WTC11 (cell line): Measurements from ENCODE around the gene STX4. TPM values are rescaled to one million over a fixed set of nuclear protein-coding genes. Genes with fewer than 3 reads are reported as not detected.

Experiments
- ATAC-seq: fragments of 200-7000 bp; cut with Tn5 transposase; 2 replicates; pipeline ENCODE4 v1.10.0; 2021; ENCODE audit warnings: mild to moderate bottlenecking, moderate library complexity
- CTCF ChIA-PET: fragments of 300-600 bp; sonication (Branson Sonifier 250); formaldehyde crosslinking; loops from one replicate; lab custom pipeline; 2021; ENCODE audit warnings: antibody characterized with exemption; lab: Charles Lee
- POLR2A ChIA-PET: fragments of 350-600 bp; sonication (Branson Sonifier 250); formaldehyde crosslinking; loops from one replicate; lab custom pipeline; 2021; ENCODE audit warnings: antibody characterized with exemption; lab: Charles Lee
- DNase-seq: peaks from one replicate; pipeline ENCODE4 v3.0.0; 2021; ENCODE audit warnings: low spot score
- H3K27ac Mint-ChIP-seq: 2 replicates; pipeline ENCODE4 v1.8.0; 2021; ENCODE audit warnings: mixed read lengths
- H3K27me3 Mint-ChIP-seq: 2 replicates; pipeline ENCODE4 v1.8.0; 2021; ENCODE audit warnings: low read depth, mild to moderate bottlenecking, moderate library complexity, mixed read lengths
- H3K36me3 Mint-ChIP-seq: 2 replicates; pipeline ENCODE4 v1.8.0; 2021; ENCODE audit warnings: mixed read lengths
- H3K4me1 Mint-ChIP-seq: 2 replicates; pipeline ENCODE4 v1.8.0; 2022; ENCODE audit warnings: mixed read lengths
- H3K4me3 Mint-ChIP-seq: 2 replicates; pipeline ENCODE4 v1.8.0; 2021; ENCODE audit warnings: mild to moderate bottlenecking, moderate library complexity, mixed read lengths
- H3K9me3 Mint-ChIP-seq: 2 replicates; pipeline ENCODE4 v1.8.0; 2021; ENCODE audit warnings: mixed read lengths
- CREM ChIP-seq: sonication (generic); formaldehyde crosslinking; IDR thresholded peaks from 2 replicates; pipeline ENCODE4 v1.8.1; 2022; ENCODE audit warnings: mild to moderate bottlenecking, missing genetic modification reagents, moderate library complexity
- E2F4 ChIP-seq: sonication (generic); formaldehyde crosslinking; IDR thresholded peaks from 2 replicates; pipeline ENCODE4 v1.8.1; 2022; ENCODE audit warnings: low read depth, mild to moderate bottlenecking, moderate library complexity, missing genetic modification reagents, borderline replicate concordance
- EMX1 ChIP-seq: fragments of 250-450 bp; sonication (Bioruptor Pico); IDR thresholded peaks from 2 replicates; pipeline ENCODE4 v1.8.0; 2021; ENCODE audit warnings: mild to moderate bottlenecking
- ESRRA ChIP-seq: sonication (generic); formaldehyde crosslinking; IDR thresholded peaks from 2 replicates; pipeline ENCODE4 v1.8.1; 2022; ENCODE audit warnings: mild to moderate bottlenecking, missing genetic modification reagents, borderline replicate concordance
- ETV6 ChIP-seq: sonication (generic); formaldehyde crosslinking; IDR thresholded peaks from 2 replicates; pipeline ENCODE4 v1.8.1; 2022; ENCODE audit warnings: mild to moderate bottlenecking, missing genetic modification reagents
- FOXP1 ChIP-seq: sonication (generic); formaldehyde crosslinking; IDR thresholded peaks from 2 replicates; pipeline ENCODE4 v1.8.0; 2022; ENCODE audit warnings: missing genetic modification reagents, mild to moderate bottlenecking, moderate library complexity, borderline replicate concordance
- FOXP4 ChIP-seq: sonication (generic); formaldehyde crosslinking; IDR thresholded peaks from 2 replicates; pipeline ENCODE4 v1.8.0; 2022; ENCODE audit warnings: mild to moderate bottlenecking, missing genetic modification reagents
- KAT7 ChIP-seq: sonication (generic); formaldehyde crosslinking; IDR thresholded peaks from 2 replicates; pipeline ENCODE4 v1.8.1; 2023; ENCODE audit warnings: missing genetic modification reagents, mild to moderate bottlenecking, borderline replicate concordance
- MXD4 ChIP-seq: fragments of 250-450 bp; sonication (Bioruptor Pico); IDR thresholded peaks from 2 replicates; pipeline ENCODE4 v1.8.0; 2021; ENCODE audit warnings: mild to moderate bottlenecking, moderate library complexity, borderline replicate concordance
- NFATC4 ChIP-seq: fragments of 250-450 bp; sonication (Bioruptor Pico); IDR thresholded peaks from 2 replicates; pipeline ENCODE4 v1.9.0; 2021; ENCODE audit warnings: mild to moderate bottlenecking
- NR3C1 ChIP-seq: sonication (generic); formaldehyde crosslinking; conservative IDR thresholded peaks from 2 replicates; pipeline ENCODE4 v1.8.1; 2023; ENCODE audit warnings: low read depth, mild to moderate bottlenecking, missing genetic modification reagents
- PRRX2 ChIP-seq: fragments of 250-450 bp; sonication (Bioruptor Pico); IDR thresholded peaks from 2 replicates; pipeline ENCODE4 v1.8.0; 2021; ENCODE audit warnings: mild to moderate bottlenecking
- TCF7 ChIP-seq: sonication (generic); formaldehyde crosslinking; IDR thresholded peaks from 2 replicates; pipeline ENCODE4 v1.8.0; 2022; ENCODE audit warnings: mild to moderate bottlenecking, low read depth, missing genetic modification reagents, moderate library complexity
- TEAD4 ChIP-seq: sonication (generic); formaldehyde crosslinking; IDR thresholded peaks from 2 replicates; pipeline ENCODE4 v1.8.0; 2022; ENCODE audit warnings: mild to moderate bottlenecking, missing genetic modification reagents
- ZBTB43 ChIP-seq: sonication (generic); formaldehyde crosslinking; IDR thresholded peaks from 2 replicates; pipeline ENCODE4 v1.8.1; 2023; ENCODE audit warnings: mild to moderate bottlenecking, missing genetic modification reagents
- ZNF219 ChIP-seq: sonication (generic); formaldehyde crosslinking; IDR thresholded peaks from 2 replicates; pipeline ENCODE4 v1.8.0; 2023; ENCODE audit warnings: missing genetic modification reagents, mild to moderate bottlenecking, borderline replicate concordance
- ZNF671 ChIP-seq: fragments of 250-450 bp; sonication (Bioruptor Pico); IDR thresholded peaks from 2 replicates; pipeline ENCODE4 v1.8.0; 2021; ENCODE audit warnings: mild to moderate bottlenecking
- total RNA-seq: library from RNA; stranded (reverse); gene quantifications from 3 replicates; pipeline ENCODE4 v1.2.3, GENCODE V29; 2021
- TF ChIP-seq, protein P1 (sequence below): sonication (generic); formaldehyde crosslinking; IDR thresholded peaks from 2 replicates; pipeline ENCODE4 v1.8.1; 2023; ENCODE audit warnings: mild to moderate bottlenecking, moderate library complexity, missing genetic modification reagents
- TF ChIP-seq, protein P2 (sequence below): fragments of 250-450 bp; sonication (Bioruptor Pico); IDR thresholded peaks from 2 replicates; pipeline ENCODE4 v1.9.0; 2021; ENCODE audit warnings: moderate library complexity, mild to moderate bottlenecking, inconsistent platforms, borderline replicate concordance
- TF ChIP-seq, protein P3 (sequence below): fragments of 250-450 bp; sonication (Bioruptor Pico); conservative IDR thresholded peaks from 2 replicates; pipeline ENCODE4 v1.9.0; 2021; ENCODE audit warnings: mild to moderate bottlenecking
- TF ChIP-seq, protein P4 (sequence below): sonication (generic); formaldehyde crosslinking; IDR thresholded peaks from 2 replicates; pipeline ENCODE4 v1.8.1; 2023; ENCODE audit warnings: mild to moderate bottlenecking, missing genetic modification reagents, moderate library complexity

Gene STX4
- total RNA-seq, 1 experiment from 2014 or later: 38.4 TPM

- Mint-ChIP-seq H3K27me3 (no peaks in the 10 kb centered on the region), H3K9me3 (no peaks in the 10 kb centered on the region), H3K36me3 (peaks cover 3% of the 10 kb centered on the region), H3K4me1 (peaks cover 19% of the 10 kb centered on the region), H3K27ac (peak overlapping the region; percentile 89), H3K4me3 (peak overlapping the region; percentile 99)
- ChIA-PET CTCF (interaction anchor here (0.8 to 2.4 kb wide), 7 partner anchors 30 to 87 kb away, joined by 3 to 22 read pairs (median 6); partner anchors contain the start of genes HSD3B7 and KAT8), POLR2A (interaction anchor here (1.0 to 1.4 kb wide), 2 partner anchors 22 to 88 kb away, joined by 3 to 6 read pairs; partner anchors contain the start of gene HSD3B7)
- TF ChIP-seq, protein P1, sequence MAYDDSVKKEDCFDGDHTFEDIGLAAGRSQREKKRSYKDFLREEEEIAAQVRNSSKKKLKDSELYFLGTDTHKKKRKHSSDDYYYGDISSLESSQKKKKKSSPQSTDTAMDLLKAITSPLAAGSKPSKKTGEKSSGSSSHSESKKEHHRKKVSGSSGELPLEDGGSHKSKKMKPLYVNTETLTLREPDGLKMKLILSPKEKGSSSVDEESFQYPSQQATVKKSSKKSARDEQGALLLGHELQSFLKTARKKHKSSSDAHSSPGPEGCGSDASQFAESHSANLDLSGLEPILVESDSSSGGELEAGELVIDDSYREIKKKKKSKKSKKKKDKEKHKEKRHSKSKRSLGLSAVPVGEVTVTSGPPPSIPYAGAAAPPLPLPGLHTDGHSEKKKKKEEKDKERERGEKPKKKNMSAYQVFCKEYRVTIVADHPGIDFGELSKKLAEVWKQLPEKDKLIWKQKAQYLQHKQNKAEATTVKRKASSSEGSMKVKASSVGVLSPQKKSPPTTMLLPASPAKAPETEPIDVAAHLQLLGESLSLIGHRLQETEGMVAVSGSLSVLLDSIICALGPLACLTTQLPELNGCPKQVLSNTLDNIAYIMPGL: 0 out of 2 replicates have a peak, but pooled peaks have one; percentile 6
- TF ChIP-seq NFATC4 (CRISPR knock-in tag): no peak
- DNase-seq (no peak), ATAC-seq (no peak)
Observed at GRCh38 chr16:31072540-31073141, 39.3 kb downstream of the STX4 start.

DNA sequence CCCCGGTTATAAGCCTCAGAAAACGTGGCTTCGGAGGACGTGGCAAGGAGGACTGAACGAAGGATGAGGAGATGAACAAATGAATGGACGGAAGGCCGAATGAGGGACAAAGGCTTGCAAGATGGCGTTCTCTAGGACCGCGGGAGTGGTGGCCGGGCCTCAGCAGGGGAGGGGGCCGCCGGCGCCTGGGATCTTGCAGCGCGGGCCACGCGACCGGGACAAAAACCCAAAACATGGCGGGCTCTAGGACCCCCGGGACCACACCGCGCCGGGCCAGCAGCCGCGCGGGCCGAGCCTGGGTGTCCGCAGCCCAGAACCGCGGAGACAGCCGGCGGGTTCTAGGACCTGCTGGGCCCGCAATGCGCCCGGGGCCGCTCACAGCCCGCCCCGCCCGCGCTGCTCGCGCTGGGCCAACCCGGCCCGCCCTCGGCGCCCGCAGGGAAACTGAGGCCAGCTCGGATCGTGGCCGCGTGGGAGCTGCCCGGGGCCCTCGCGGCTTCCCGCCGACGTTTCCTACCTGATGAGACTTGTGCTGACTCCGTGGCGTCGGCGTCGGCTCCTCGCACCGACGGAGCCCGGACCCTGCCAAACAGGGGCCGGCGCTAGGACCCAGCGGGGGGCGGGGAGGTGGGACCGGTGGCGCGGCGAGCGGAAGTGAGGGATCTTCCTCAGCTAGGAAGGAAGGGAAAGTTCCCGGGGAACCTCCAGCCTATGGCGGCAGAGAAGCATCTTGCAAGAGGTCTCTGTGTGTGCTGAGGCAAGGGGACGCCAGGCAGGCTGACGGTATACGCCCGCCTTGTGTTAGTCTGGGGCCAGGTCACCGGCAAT lies 40.0 kb downstream of the STX4 start:
- DNase-seq: peak; percentile 92
- peak; percentile 58 for ATAC-seq
- H3K27ac Mint-ChIP-seq: peak overlapping the region; percentile 95
- H3K9me3 Mint-ChIP-seq: no peaks in the 10 kb centered on the region
- peak overlapping the region; percentile 99 for H3K4me3 Mint-ChIP-seq
- peaks cover 10% of the 10 kb centered on the region for H3K36me3 Mint-ChIP-seq
- ChIA-PET CTCF (interaction anchor here (0.8 to 2.4 kb wide), 13 partner anchors 18 to 387 kb away, joined by 3 to 22 read pairs (median 5); partner anchors contain the start of genes HSD3B7, KAT8, VKORC1 and ZNF843), POLR2A (interaction anchor here (0.7 to 1.7 kb wide), 13 partner anchors 20 to 331 kb away, joined by 3 to 13 read pairs (median 6); partner anchors contain the start of genes FUS, HSD3B7, KAT8 and PRSS8)
- H3K4me1 Mint-ChIP-seq: peaks cover 19% of the 10 kb centered on the region
- no peaks in the 10 kb centered on the region for H3K27me3 Mint-ChIP-seq
- TF ChIP-seq MXD4 (no peak), ZNF671 (CRISPR knock-in tag) (0 out of 2 replicates have a peak, but pooled peaks have one; percentile 70), TCF7 (CRISPR knock-in tag) (0 out of 2 replicates have a peak, but pooled peaks have one; percentile 54), ETV6 (CRISPR knock-in tag) (no peak), EMX1 (peak; percentile 43; the same call in 1 of the 2 replicates), ZBTB43 (CRISPR knock-in tag) (0 out of 2 replicates have a peak, but pooled peaks have one; percentile 19), NR3C1 (CRISPR knock-in tag) (no peak), PRRX2 (0 out of 2 replicates have a peak, but pooled peaks have one; percentile 79), TEAD4 (CRISPR knock-in tag) (no peak), ESRRA (peak; percentile 14; the same call in 1 of the 2 replicates), ZNF219 (CRISPR knock-in tag) (peak; percentile 36; the same call in 1 of the 2 replicates), FOXP4 (CRISPR knock-in tag) (peak; percentile 54), E2F4 (CRISPR knock-in tag) (peak; percentile 62; the same call in 1 of the 2 replicates), CREM (peak; percentile 67; the same call in 1 of the 2 replicates), FOXP1 (CRISPR knock-in tag) (peak; percentile 72), KAT7 (CRISPR knock-in tag) (peak; percentile 88; the same call in 1 of the 2 replicates)
- TF ChIP-seq, protein P2, sequence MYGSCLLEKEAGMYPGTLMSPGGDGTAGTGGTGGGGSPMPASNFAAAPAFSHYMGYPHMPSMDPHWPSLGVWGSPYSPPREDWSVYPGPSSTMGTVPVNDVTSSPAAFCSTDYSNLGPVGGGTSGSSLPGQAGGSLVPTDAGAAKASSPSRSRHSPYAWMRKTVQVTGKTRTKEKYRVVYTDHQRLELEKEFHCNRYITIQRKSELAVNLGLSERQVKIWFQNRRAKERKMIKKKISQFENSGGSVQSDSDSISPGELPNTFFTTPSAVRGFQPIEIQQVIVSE (CRISPR knock-in tag): no peak
- TF ChIP-seq, protein P3, sequence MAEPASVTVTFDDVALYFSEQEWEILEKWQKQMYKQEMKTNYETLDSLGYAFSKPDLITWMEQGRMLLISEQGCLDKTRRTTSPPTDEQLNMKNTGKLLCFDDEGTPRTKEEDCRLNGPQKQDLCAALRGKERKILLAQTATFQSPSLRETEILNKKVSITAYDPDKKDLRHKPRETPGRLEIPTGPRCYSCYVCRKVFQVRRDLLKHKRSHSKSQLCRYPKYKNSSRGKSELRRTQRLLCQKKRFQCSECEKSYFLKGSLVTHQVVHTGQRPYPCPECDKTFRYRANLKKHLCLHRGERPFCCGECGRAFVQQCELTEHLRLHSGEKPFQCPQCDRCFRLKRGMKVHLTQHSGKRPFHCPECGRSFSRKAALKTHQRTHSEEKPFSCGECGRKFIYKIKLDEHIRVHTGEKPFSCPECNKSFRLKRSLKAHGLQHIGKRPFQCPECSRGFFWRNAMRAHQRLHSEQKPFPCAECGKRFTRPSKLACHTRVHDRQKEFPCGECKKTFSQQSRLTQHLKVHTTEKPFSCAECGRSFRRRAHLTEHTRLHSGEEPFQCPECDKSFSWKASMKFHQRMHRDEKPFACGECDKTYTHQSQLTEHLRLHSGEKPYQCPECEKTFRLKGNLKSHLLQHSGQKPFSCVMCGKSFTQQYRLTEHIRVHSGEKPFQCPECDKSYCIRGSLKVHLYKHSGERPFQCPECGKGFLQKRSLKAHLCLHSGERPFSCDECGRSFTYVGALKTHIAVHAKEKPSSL (CRISPR knock-in tag): no peak
- TF ChIP-seq, protein P4, sequence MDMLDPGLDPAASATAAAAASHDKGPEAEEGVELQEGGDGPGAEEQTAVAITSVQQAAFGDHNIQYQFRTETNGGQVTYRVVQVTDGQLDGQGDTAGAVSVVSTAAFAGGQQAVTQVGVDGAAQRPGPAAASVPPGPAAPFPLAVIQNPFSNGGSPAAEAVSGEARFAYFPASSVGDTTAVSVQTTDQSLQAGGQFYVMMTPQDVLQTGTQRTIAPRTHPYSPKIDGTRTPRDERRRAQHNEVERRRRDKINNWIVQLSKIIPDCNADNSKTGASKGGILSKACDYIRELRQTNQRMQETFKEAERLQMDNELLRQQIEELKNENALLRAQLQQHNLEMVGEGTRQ (CRISPR knock-in tag): 0 out of 2 replicates have a peak, but pooled peaks have one; percentile 19
